HCT116 (cell line): Measurements from ENCODE around the gene EPHB3.

Source experiments
- EGR1 ChIP-seq: IDR thresholded peaks from 2 replicates; pipeline ENCODE4 v1.6.1; 2012; ENCODE audit warnings: low read depth
- ELF1 ChIP-seq: IDR thresholded peaks from 2 replicates; pipeline ENCODE4 v1.6.1; 2012; ENCODE audit warnings: low read depth, borderline replicate concordance
- EZH2 ChIP-seq: fragments of 200-600 bp; sonication (generic); IDR thresholded peaks from 2 replicates; pipeline ENCODE4 v1.6.1; 2017; ENCODE audit warnings: antibody characterized with exemption, mixed run types
- JUND ChIP-seq: IDR thresholded peaks from 2 replicates; pipeline ENCODE4 v1.6.1; 2012
- POLR2A ChIP-seq: IDR thresholded peaks from 2 replicates; pipeline ENCODE4 v1.7.0; 2011; ENCODE audit warnings: borderline replicate concordance; ENCODE audit not compliant: insufficient read depth, insufficient read length; ENCODE audit errors: extremely low read depth
- POLR2AphosphoS5 ChIP-seq: IDR thresholded peaks from 2 replicates; pipeline ENCODE4 v1.6.1; 2011; ENCODE audit warnings: mild to moderate bottlenecking, low read depth, low read length, moderate library complexity
- RAD21 ChIP-seq: IDR thresholded peaks from 2 replicates; pipeline ENCODE4 v1.6.1; 2012; ENCODE audit warnings: low read depth, mild to moderate bottlenecking
- SIN3A ChIP-seq: IDR thresholded peaks from 2 replicates; pipeline ENCODE4 v1.6.1; 2012; ENCODE audit warnings: low read depth
- SP1 ChIP-seq: IDR thresholded peaks from 2 replicates; pipeline ENCODE4 v1.6.1; 2012; ENCODE audit warnings: low read depth
- YY1 ChIP-seq: IDR thresholded peaks from 2 replicates; pipeline ENCODE4 v1.6.1; 2011; ENCODE audit warnings: low read length, low read depth, moderate library complexity, mild to moderate bottlenecking; ENCODE audit not compliant: insufficient replicate concordance; ENCODE audit errors: extremely low read depth
- ZNF274 ChIP-seq: fragments of 200-500 bp; sonication (Bioruptor generic); IDR thresholded peaks from 2 replicates; pipeline ENCODE4 v1.6.1; 2014; ENCODE audit warnings: mild to moderate bottlenecking, low read depth, low read length, inconsistent platforms
- TF ChIP-seq, protein P1 (sequence below), 3 experiments: fragments of 200-600 bp in 1 of 3; sonication (generic) in 1 of 3; IDR thresholded peaks in 2 of 3; conservative IDR thresholded peaks in 1 of 3; 2 replicates each; pipeline ENCODE4 v1.5.1; 2012 to 2017; ENCODE audit warnings: low read depth in 2 of 3, low read length in 2 of 3, antibody characterized with exemption in 1 of 3, borderline replicate concordance in 1 of 3, control low read depth in 1 of 3, mild to moderate bottlenecking in 1 of 3, mixed read lengths in 1 of 3, mixed run types in 1 of 3, moderate library complexity in 1 of 3; ENCODE audit not compliant: insufficient read depth in 1 of 3
- TF ChIP-seq, protein P2 (sequence below): IDR thresholded peaks from 2 replicates; pipeline ENCODE4 v1.6.1; 2012

DNA sequence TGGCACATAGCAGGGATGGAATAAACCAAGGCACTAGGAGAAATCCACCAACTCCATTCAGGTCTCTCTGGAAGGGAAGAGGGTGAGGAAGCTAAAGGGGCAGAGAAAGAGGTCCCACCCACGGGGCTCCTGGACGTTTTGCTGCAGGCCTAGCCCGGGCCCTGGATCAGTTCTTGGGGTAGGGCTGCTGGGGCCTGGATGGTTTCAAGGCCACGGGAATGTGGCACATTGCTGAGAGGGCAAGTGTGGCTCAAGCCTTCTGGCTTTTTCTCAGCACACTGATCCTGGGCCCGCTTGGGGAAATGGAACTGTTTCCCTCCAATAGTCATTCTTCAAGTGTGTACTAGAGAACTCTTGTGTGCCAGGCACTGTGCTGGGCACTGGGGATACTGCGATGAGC, 24.0 kb downstream of the EPHB3 start:
- TF ChIP-seq, protein P1, sequence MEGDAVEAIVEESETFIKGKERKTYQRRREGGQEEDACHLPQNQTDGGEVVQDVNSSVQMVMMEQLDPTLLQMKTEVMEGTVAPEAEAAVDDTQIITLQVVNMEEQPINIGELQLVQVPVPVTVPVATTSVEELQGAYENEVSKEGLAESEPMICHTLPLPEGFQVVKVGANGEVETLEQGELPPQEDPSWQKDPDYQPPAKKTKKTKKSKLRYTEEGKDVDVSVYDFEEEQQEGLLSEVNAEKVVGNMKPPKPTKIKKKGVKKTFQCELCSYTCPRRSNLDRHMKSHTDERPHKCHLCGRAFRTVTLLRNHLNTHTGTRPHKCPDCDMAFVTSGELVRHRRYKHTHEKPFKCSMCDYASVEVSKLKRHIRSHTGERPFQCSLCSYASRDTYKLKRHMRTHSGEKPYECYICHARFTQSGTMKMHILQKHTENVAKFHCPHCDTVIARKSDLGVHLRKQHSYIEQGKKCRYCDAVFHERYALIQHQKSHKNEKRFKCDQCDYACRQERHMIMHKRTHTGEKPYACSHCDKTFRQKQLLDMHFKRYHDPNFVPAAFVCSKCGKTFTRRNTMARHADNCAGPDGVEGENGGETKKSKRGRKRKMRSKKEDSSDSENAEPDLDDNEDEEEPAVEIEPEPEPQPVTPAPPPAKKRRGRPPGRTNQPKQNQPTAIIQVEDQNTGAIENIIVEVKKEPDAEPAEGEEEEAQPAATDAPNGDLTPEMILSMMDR (IDR thresholded peaks at IDR 0.05 in 2 of 3, conservative IDR thresholded peaks at IDR 0.05 in 1 of 3; ENCODE audit: borderline replicate concordance in 1 of 3, insufficient read depth in 1 of 3, low read depth in 2 of 3, low read length in 2 of 3), result no peak
- TF ChIP-seq EZH2 (no peak), SIN3A (no peak), POLR2AphosphoS5 (no peak), JUND (no peak), POLR2A (no peak), SP1 (no peak), EGR1 (no peak), YY1 (no peak), ELF1 (no peak), RAD21 (no peak), ZNF274 (no peak)
- TF ChIP-seq, protein P2, sequence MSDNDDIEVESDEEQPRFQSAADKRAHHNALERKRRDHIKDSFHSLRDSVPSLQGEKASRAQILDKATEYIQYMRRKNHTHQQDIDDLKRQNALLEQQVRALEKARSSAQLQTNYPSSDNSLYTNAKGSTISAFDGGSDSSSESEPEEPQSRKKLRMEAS, result no peak
